Measurements from ENCODE around the gene MORN1. TPM values are rescaled to one million over a fixed set of nuclear protein-coding genes. Genes with fewer than 3 reads are reported as not detected.

Gene MORN1
- total and polyA plus RNA-seq, 9 of the 15 experiments (the other 6 are each of a cell fraction or from before 2014, with no cell fraction given), result 0.24 to 9.3 (median 4.2) TPM

DNA sequence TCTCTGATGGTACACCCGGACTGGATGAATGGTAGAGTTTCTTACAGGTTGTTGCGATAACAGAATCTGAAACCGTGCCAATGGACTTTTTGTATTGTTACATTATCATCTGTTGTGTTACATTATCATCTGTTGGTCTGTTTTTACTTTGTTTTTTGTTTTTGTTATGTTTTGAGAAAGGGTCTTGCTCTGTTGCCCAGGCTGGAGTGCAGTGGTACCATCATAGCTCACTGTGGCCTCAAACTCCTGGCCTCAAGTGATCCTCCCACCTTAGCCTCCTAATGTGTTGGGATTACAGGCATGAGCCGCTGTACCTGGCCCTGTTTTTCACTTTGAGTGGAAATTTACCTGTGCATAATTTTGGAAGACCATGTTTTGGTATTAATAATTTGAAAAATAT is 31.2 kb upstream of the MORN1 start:
- intact Hi-C loops (cut with micrococcal nuclease) (no loop called here), in situ Hi-C loops (cut with MboI) (loop anchor here (5.0 kb wide), 1 partner anchor 375 kb away; no protein-coding TSS in a partner anchor)
- DNase-seq (ENCODE audit: extremely low read depth in 1 of 4, low spot score in 3 of 4) (no peak), ATAC-seq (no peak), FAIRE-seq (no peak)
- H2AFZ ChIP-seq (ENCODE audit: low read depth, low read length), result no peak overlapping the region
- H3K9me1 ChIP-seq (ENCODE audit: control insufficient read depth, insufficient read depth, low read length), result no peaks in the 10 kb centered on the region
- H3K27me3 ChIP-seq (ENCODE audit: control insufficient read depth in 2 of 2, insufficient read depth in 2 of 2, low read length in 2 of 2), result peaks cover 37 to 60% of the 10 kb centered on the region in 2 experiments; a peak in 4 of 5 replicates
- H3K4me1 ChIP-seq (replicated peaks in 1 of 2; ENCODE audit: control insufficient read depth in 2 of 2, insufficient read depth in 2 of 2, low read length in 2 of 2), result peaks cover 0 to 29% of the 10 kb centered on the region in 2 experiments; a peak in 2 of 5 replicates
- H4K20me1 ChIP-seq (replicated peaks; ENCODE audit: control insufficient read depth, insufficient read depth, low read length), result peaks cover under 1% of the 10 kb centered on the region; the same call in 1 of the 2 replicates
- H3K9ac ChIP-seq (ENCODE audit: insufficient read depth in 1 of 2, low read depth in 2 of 2, low read length in 2 of 2), result no peak overlapping the region
- ChIA-PET CTCF (ENCODE audit: low intra/inter-chr PET ratio) (no interaction called here), POLR2A (interaction anchor here (0.5 kb wide), 1 partner anchor 225 kb away, joined by 3 read pairs; no protein-coding TSS in a partner anchor)
- no peak overlapping the region for H3K4me3 ChIP-seq
- no peaks in the 10 kb centered on the region for H3K36me3 ChIP-seq (ENCODE audit: control insufficient read depth, insufficient read depth, low read length)
- no peak overlapping the region for H3K27ac ChIP-seq (ENCODE audit: extremely low read depth, low read depth, low read length)
- WGBS (ENCODE audit: insufficient coverage, low coverage, missing lambda C conversion rate), result 2% methylated on average over 4 of the region's 4 CpGs
- H3K79me2 ChIP-seq (ENCODE audit: control insufficient read depth, insufficient read depth, low read length), result no peaks in the 10 kb centered on the region
- no TSS peak for BruUV-seq (replicated peaks)
- peak; percentile 75 for TF ChIP-seq ZNF121 (CRISPR knock-in tag; conservative IDR thresholded peaks at IDR 0.05)
- TF ChIP-seq ZNF445 (CRISPR knock-in tag; IDR thresholded peaks at IDR 0.05; ENCODE audit: low read depth), result no peak
- H3K4me2 ChIP-seq (ENCODE audit: insufficient read depth, low read length), result no peak overlapping the region
- no peaks in the 10 kb centered on the region for H3K9me3 ChIP-seq (replicated peaks; ENCODE audit: control insufficient read depth, insufficient read depth, low read depth, low read length)

DNA sequence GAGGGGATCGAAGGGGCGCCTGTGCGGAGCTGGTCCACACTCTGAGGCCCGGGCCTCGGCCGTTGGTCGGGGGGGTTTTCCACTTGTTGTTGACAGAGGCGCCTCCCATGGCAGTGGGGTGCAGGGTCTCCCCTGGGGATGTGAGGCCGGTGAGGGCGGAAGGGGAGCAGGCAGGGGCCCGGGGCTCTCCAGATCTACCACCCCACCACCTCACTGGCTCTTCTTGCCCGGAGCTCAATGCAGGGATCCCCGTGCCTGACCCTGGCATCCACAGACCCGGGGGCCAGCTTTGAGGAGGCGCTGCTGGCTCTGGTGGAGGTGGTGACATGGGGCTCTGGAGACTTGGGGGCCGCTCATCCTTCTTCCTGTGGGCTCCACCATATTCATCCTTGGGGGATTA is 28.1 kb upstream of the MORN1 start:
- 2% methylated on average over 16 of the region's 16 CpGs for WGBS (ENCODE audit: insufficient coverage, low coverage, missing lambda C conversion rate)
- DNase-seq (ENCODE audit: extremely low read depth in 1 of 4, low spot score in 3 of 4) (no peak), FAIRE-seq (no peak), ATAC-seq (no peak)
- Histone ChIP-seq H3K9me1 (ENCODE audit: control insufficient read depth, insufficient read depth, low read length) (no peaks in the 10 kb centered on the region), H3K27me3 (ENCODE audit: control insufficient read depth in 2 of 2, insufficient read depth in 2 of 2, low read length in 2 of 2) (peaks cover 28 to 34% of the 10 kb centered on the region in 2 experiments; a peak in 4 of 5 replicates), H3K36me3 (ENCODE audit: control insufficient read depth, insufficient read depth, low read length) (no peaks in the 10 kb centered on the region), H3K79me2 (ENCODE audit: control insufficient read depth, insufficient read depth, low read length) (no peaks in the 10 kb centered on the region), H3K9ac (ENCODE audit: insufficient read depth in 1 of 2, low read depth in 2 of 2, low read length in 2 of 2) (no peak overlapping the region), H3K9me3 (replicated peaks; ENCODE audit: control insufficient read depth, insufficient read depth, low read depth, low read length) (no peaks in the 10 kb centered on the region), H4K20me1 (replicated peaks; ENCODE audit: control insufficient read depth, insufficient read depth, low read length) (peaks cover 8% of the 10 kb centered on the region), H3K4me1 (replicated peaks in 1 of 2; ENCODE audit: control insufficient read depth in 2 of 2, insufficient read depth in 2 of 2, low read length in 2 of 2) (peaks cover 0 to 43% of the 10 kb centered on the region in 2 experiments; a peak in 2 of 5 replicates), H2AFZ (ENCODE audit: low read depth, low read length) (no peak overlapping the region), H3K4me2 (ENCODE audit: insufficient read depth, low read length) (no peak overlapping the region), H3K4me3 (no peak overlapping the region), H3K27ac (ENCODE audit: extremely low read depth, low read depth, low read length) (no peak overlapping the region)
- ChIA-PET CTCF (ENCODE audit: low intra/inter-chr PET ratio) (no interaction called here), POLR2A (interaction anchor here (0.7 kb wide), 1 partner anchor 9 kb away, joined by 5 read pairs; no protein-coding TSS in a partner anchor)
- intact Hi-C loops (cut with micrococcal nuclease) (loop anchor here (10.0 kb wide), 2 partner anchors 225 to 1005 kb away; no protein-coding TSS in a partner anchor), in situ Hi-C loops (cut with MboI) (loop anchor here (10.0 kb wide), 1 partner anchor 215 kb away; the partner anchor contains the start of gene MMEL1)
- no TSS peak for BruUV-seq (replicated peaks)
- TF ChIP-seq ETV5 (CRISPR knock-in tag; IDR thresholded peaks at IDR 0.05; ENCODE audit: low read depth), result no peak
- no peak for TF ChIP-seq HOXB6 (CRISPR knock-in tag; IDR thresholded peaks at IDR 0.05; ENCODE audit: borderline replicate concordance)
- TF ChIP-seq, protein P1, sequence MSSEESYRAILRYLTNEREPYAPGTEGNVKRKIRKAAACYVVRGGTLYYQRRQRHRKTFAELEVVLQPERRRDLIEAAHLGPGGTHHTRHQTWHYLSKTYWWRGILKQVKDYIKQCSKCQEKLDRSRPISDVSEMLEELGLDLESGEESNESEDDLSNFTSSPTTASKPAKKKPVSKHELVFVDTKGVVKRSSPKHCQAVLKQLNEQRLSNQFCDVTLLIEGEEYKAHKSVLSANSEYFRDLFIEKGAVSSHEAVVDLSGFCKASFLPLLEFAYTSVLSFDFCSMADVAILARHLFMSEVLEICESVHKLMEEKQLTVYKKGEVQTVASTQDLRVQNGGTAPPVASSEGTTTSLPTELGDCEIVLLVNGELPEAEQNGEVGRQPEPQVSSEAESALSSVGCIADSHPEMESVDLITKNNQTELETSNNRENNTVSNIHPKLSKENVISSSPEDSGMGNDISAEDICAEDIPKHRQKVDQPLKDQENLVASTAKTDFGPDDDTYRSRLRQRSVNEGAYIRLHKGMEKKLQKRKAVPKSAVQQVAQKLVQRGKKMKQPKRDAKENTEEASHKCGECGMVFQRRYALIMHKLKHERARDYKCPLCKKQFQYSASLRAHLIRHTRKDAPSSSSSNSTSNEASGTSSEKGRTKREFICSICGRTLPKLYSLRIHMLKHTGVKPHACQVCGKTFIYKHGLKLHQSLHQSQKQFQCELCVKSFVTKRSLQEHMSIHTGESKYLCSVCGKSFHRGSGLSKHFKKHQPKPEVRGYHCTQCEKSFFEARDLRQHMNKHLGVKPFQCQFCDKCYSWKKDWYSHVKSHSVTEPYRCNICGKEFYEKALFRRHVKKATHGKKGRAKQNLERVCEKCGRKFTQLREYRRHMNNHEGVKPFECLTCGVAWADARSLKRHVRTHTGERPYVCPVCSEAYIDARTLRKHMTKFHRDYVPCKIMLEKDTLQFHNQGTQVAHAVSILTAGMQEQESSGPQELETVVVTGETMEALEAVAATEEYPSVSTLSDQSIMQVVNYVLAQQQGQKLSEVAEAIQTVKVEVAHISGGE (CRISPR knock-in tag; IDR thresholded peaks at IDR 0.05), result no peak
- TF ChIP-seq, protein P2, sequence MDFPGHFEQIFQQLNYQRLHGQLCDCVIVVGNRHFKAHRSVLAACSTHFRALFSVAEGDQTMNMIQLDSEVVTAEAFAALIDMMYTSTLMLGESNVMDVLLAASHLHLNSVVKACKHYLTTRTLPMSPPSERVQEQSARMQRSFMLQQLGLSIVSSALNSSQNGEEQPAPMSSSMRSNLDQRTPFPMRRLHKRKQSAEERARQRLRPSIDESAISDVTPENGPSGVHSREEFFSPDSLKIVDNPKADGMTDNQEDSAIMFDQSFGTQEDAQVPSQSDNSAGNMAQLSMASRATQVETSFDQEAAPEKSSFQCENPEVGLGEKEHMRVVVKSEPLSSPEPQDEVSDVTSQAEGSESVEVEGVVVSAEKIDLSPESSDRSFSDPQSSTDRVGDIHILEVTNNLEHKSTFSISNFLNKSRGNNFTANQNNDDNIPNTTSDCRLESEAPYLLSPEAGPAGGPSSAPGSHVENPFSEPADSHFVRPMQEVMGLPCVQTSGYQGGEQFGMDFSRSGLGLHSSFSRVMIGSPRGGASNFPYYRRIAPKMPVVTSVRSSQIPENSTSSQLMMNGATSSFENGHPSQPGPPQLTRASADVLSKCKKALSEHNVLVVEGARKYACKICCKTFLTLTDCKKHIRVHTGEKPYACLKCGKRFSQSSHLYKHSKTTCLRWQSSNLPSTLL (IDR thresholded peaks at IDR 0.05), result no peak
- TF ChIP-seq GABPA (tag; conservative IDR thresholded peaks at IDR 0.05; ENCODE audit: low read depth), result no peak
- TF ChIP-seq KAT8 (IDR thresholded peaks at IDR 0.05; ENCODE audit: low read depth), result no peak

Measured in K562 (cell line).